ENCODE results near the gene SLC9A7. TPM values are rescaled to one million over a fixed set of nuclear protein-coding genes. Genes with fewer than 3 reads are reported as not detected.

The SLC9A7 gene
- total RNA-seq, 4 donors from 2014 or later = 0.63 to 9.0 (median 2.7) TPM

DNA sequence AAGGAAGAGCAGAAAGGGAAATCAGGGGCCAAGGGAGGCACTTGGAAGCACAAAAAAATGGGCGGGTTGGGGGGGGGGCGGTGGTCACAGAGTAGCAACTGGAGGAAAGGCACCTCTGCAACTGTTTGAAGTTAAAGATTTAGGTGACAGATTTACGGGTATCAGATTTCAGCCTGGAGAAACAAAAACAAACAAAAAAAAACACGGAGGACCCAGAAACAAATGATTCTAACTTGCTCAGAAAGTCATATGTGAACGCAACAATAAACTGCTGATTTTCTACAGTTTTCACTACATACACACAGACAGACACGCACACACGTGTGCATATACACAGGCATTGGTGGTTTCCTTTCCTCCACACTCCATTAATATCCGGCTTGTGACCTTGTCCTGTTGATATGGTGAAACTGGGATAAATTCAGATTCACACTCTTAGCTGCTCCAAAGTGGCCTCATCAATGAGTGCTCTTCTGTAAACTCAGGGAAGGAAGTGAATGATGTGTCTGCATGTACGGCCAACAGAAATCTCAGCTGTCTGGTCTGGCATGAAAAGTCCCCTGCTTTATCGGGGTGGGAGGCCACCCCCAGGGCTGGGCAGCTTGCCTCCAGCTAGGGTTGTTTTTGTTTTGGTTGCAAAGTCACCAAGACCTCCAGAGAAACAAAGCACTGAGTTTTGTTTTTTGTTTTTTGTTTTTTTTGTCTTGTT lies 131.1 kb downstream of the SLC9A7 start:
- no peak for DNase-seq (ENCODE audit: low spot score)
- TF ChIP-seq, protein P1, sequence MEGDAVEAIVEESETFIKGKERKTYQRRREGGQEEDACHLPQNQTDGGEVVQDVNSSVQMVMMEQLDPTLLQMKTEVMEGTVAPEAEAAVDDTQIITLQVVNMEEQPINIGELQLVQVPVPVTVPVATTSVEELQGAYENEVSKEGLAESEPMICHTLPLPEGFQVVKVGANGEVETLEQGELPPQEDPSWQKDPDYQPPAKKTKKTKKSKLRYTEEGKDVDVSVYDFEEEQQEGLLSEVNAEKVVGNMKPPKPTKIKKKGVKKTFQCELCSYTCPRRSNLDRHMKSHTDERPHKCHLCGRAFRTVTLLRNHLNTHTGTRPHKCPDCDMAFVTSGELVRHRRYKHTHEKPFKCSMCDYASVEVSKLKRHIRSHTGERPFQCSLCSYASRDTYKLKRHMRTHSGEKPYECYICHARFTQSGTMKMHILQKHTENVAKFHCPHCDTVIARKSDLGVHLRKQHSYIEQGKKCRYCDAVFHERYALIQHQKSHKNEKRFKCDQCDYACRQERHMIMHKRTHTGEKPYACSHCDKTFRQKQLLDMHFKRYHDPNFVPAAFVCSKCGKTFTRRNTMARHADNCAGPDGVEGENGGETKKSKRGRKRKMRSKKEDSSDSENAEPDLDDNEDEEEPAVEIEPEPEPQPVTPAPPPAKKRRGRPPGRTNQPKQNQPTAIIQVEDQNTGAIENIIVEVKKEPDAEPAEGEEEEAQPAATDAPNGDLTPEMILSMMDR (IDR thresholded peaks at IDR 0.05) = no peak
- ATAC-seq (ENCODE audit: low FRiP score) = no peak

DNA sequence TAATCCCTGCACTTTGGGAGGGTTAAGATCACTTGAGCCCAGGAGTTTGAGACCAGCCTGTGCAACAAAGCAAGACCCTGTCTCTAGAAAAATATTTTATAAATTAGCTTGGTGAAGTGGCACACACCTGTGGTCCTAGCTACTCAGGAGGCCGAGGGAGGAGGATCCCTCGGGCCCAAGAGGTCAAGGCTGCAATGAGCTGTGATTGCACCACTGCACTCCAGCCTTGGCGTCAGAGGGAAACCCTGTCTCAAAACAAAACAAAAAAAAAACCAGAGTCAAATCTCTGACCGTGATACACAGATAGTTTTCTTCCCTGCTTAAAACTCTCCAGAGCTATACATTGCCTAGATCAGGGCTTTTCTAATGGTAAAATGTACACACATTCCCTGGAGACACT lies 131.9 kb downstream of the SLC9A7 start:
- no peak for DNase-seq (ENCODE audit: low spot score)
- ATAC-seq (ENCODE audit: low FRiP score) = no peak
- TF ChIP-seq, protein P1 (IDR thresholded peaks at IDR 0.05) = no peak

DNA sequence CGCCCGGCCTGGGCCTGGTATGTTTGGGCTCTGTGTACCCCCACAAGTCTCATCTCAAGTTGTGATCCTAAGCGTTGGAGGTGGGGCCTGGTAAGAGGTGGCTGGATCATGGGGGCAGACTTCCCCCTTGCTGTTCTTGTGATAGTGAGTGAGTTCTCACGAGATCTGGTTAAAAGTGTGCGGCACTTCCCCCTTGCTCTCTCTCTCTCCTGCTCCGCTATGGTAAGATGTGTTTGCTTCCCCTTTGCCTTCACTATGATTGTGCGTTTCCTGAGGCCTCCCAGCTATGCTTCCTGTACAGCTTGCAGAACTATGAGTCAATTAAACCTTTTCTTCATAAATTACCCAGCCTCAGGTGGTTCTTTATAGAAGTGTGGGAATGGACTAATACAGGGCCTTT lies 132.4 kb downstream of the SLC9A7 start:
- no peak for DNase-seq (ENCODE audit: low spot score)
- no peak for ATAC-seq (ENCODE audit: low FRiP score)
- TF ChIP-seq, protein P1 (IDR thresholded peaks at IDR 0.05) = no peak

DNA sequence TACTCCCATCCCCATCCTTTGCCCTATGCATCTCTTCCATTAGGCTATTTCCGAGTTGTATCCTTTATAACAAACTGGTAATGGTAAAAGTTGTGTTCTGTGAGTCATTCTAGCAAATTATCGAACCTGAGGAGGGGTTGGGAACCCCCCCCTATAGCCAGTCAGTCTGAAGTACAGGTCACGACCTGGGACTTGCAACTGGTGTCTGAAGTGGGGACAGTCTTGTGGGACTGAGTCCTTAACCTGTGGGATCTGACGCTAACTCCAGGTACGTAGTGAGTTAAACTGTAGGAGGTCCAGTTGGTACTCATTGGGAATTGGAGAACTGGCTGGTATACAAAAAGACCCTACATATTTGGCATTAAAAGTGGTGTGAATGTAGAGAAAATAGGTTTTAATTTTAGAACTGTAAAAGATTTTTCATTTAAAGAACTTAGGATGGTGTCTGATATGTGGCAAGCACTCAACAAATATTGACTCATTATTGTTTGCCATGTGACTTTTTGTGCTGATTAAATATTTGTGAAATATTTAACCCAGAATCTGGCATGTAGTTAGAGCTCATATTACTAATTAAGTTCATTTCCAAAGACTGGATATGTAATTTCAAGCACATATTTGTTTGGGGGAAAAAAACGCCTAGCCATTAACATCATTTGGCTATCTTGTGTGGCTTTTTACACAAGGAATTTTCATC lies 134.7 kb downstream of the SLC9A7 start:
- DNase-seq (ENCODE audit: low spot score) (no peak), ATAC-seq (ENCODE audit: low FRiP score) (no peak)
- TF ChIP-seq, protein P1 (IDR thresholded peaks at IDR 0.05) = no peak

DNA sequence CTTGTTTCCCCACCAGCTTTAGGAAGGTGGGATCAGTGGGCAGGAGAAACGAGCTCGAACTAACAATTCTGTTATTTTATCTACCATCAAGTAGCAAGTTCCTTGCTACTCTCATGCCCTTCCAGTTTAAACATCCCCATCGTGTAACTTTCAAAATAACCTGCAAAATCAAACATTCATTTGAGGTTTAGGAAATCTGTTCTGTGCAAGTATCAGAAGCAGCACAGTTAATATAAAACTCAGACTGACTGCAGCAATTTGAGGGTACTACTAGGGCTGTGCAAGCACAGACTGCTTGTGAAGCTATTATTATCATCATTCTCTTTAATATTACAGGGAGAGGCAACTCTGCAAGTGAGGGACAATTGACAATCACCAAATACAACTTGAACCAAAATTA lies 137.3 kb downstream of the SLC9A7 start:
- no peak for DNase-seq (ENCODE audit: low spot score)
- ATAC-seq (ENCODE audit: low FRiP score) = no peak
- TF ChIP-seq, protein P1 (IDR thresholded peaks at IDR 0.05) = no peak

DNA sequence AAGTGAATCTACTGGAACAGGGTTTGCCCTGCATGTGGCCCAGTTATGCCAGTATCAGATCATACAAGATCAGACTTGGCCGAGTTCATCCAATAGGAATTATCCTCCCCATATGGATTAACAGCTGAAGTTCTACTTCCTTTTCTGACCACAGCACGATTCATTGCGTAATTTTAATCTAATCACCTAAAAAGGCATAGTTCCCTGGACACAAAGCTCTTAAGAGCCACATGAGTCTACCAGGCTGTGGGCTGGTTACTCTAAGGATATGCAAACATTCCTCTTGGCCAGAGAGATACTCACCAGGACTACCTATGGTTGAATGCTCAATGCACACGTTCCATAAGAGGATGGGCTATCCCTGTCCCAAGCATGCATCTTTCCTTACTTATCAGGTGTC lies 138.4 kb downstream of the SLC9A7 start:
- ATAC-seq (ENCODE audit: low FRiP score) (no peak), DNase-seq (ENCODE audit: low spot score) (no peak)

More for the DNA sequence above, 138.4 kb downstream of the SLC9A7 start:
- TF ChIP-seq, protein P1 (IDR thresholded peaks at IDR 0.05) = no peak

Measured in omental fat pad (tissue), 4 donors.